UCSD-AML1 (cell line): ENCODE data around the gene BAD.
A peak's percentile ranks its signal among the peaks of the same experiment; 100 is the strongest.

Experiments
- DNase-seq: peaks from one replicate; lab custom pipeline; 2025; ENCODE audit not compliant: unreplicated experiment; lab: John Stamatoyannopoulos, UW

The BAD gene

DNA sequence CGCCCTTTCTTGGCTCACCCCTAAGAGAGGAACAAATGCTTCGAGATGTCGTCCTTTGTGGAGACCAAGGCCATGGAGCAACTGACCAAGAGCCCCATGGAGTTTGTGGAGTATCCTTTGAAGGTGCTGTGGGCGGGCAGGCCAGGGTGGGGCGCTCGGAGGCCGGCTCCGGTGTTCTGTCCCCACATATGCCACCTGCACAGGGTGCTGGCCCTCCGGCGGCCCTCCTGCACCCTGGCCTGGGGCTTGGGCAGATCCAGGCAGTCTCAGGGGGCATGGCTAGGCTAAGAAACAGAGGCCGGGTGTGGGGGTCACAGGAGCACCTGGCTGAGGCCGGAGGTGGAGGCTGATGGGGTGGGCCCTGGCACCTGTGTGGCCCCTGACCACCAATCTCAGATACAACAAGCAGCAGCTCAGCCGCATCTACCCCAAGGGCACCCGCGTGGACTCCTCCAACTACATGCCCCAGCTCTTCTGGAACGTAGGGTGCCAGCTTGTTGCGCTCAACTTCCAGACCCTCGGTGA lies 22.8 kb downstream of the BAD start:
- DNase-seq = no peak

GRCh38 chr11:64260147-64260708 lies 24.2 kb downstream of the BAD start:
- DNase-seq = no peak

DNA sequence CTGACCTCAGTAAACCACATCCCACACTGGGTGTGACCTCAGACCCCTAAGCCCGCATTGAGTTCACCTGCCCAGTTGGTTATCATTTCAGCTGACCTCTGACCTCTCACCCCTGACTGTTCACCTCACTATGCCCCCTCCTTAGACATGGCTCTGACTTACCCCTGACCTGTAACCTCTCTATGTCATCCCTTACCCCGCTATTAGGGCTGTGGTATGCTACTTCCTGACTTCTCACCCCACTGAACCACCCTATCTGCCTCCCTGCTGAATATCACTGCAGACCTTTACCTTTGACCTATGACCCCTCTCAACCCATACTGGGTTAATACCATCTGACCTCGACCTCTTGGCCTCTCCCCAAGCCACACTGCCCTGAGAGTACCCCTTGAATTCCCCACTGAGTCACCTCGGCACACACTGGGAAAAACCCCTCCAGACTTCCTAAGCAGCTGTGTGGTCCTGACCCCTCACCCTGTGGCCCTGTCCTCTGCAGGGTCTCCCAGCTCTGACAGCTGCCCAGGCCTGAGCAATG lies 24.9 kb downstream of the BAD start:
- DNase-seq = no peak

- DNase-seq = no peak
Measured at GRCh38 chr11:64258946-64259532, 25.4 kb downstream of the BAD start.

GRCh38 chr11:64258356-64258755 lies 26.1 kb downstream of the BAD start:
- no peak for DNase-seq

DNA sequence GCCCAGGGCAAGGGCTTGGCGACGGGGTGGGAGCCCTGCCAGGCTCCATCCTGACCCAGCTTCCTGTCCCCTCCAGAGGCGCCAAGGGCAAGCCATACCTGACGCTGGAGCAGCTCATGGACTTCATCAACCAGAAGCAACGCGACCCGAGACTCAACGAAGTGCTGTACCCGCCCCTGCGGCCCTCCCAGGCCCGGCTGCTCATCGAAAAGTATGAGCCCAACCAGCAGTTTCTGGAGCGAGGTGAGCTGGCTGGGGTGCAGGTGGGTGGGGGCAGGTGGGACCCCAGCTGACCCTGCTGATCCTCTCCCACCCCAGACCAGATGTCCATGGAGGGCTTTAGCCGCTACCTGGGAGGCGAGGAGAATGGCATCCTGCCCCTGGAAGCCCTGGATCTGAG lies 28.2 kb downstream of the BAD start:
- DNase-seq = no peak

- no peak for DNase-seq
Measured at GRCh38 chr11:64255135-64256128, 29.0 kb downstream of the BAD start.

GRCh38 chr11:64254326-64254725 lies 30.1 kb downstream of the BAD start:
- DNase-seq = no peak

DNA sequence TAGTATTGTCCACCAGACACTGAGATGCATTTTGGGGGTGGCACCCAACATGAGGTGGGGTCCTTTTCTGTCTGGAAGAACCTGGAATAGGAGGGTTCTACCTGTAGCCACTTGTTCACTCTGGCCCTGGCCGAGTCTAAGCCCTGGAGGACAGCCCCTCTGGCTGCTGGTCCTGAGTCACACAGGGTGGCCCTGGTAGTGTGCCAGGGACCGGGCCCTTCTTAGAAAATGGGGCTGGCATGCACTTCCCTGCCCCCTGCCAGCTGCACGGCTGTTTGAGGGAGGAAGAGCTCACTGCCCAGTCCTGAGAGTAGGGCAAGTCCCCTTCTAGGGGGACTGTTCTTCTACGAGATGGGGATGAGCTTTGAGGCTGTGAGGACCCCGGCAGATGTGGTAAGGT lies 31.0 kb downstream of the BAD start:
- no peak for DNase-seq

- no peak for DNase-seq
Measured at GRCh38 chr11:64253043-64253442, 31.4 kb downstream of the BAD start.

GRCh38 chr11:64252003-64252872 lies 32.2 kb downstream of the BAD start:
- peak; percentile 51 for DNase-seq

- DNase-seq = no peak
Measured at GRCh38 chr11:64251753-64252002, 32.8 kb downstream of the BAD start.

DNA sequence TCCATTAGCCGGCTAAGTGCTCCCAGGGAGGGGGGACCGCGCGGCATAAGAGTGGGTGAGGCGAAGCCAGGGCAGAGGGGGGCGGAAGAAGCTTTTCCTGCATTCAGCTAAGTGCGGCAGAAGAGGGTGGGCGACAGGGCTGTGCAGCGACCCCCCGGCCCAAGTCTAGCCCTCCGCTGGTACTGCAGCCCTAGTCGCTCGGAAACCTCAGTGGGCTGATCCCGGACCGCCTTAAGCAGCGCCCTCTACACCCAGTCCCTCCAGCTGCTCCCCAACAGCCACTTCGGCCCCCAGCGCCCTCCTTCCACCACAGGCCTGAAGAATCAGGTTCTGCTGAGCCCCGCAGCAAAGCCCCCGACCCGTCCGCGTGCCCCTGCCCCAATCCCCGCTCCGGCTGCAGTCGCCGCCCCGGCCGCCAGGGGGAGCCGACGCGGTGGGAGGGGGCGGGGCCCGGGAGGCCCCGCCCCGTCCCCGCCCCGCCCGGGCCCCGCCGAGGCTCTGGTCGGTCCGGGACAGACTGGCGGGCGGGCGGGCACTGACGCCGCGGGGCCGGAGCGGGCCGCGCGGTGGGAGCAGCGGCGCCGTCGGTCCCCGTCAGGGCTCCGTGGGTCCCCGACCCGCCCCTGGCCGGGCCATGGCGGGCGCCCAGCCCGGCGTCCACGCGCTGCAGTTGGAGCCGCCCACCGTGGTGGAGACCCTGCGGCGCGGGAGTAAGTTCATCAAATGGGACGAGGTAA lies 33.3 kb downstream of the BAD start, which contains the start of gene PLCB3:
Gene PLCB3 (plus strand): TSS at position 515 of the 737 bp plus-strand sequence. CDS start 120 bp downstream, at position 635.
- DNase-seq = peak; percentile 76

GRCh38 chr11:64250415-64251015 lies 34.0 kb downstream of the BAD start:
- no peak for DNase-seq

DNA sequence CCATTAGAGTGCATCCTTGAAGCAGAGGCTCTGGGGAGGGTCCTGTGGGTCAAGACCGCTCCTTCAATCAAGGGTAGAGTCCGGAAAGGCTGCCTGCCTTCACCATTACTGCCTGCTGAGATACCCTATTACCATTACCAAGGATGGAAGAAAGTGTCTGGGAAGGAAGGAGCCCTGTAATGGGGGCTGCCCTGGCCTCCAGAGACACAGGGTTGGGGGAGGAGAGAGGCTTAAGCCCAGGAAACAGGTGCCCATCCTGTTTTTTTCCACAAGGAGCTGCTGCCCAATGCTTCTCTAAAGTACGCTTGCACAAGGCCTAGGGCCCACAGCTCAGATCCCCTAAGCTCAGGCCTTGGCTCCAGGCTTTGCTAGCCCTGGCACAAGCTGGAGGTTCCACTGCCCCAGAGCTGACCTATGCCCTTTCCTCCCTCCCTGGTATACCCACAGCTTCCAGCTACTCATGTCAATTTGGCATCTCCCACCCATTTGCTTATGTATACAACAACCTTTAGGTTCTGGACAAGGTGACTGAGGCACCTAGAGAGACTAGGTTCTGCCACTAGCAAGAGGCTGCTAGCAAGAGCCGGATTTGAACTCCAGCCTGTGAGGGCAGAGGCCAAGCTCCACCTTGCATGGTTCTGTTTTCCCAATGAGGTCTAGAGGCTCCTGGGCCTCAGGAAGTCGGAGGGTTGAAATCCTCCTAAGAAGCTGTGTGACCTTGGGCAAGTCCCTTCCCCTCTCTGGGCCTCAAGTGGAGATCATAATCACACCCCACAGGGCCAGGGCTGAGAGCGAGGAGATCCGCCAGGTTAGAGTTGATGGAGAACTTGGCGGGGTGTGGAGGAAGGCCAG lies 34.7 kb downstream of the BAD start:
- DNase-seq = peak; percentile 43

- no peak for DNase-seq
Measured at GRCh38 chr11:64249038-64249437, 35.4 kb downstream of the BAD start.

- DNase-seq = no peak
Measured at GRCh38 chr11:64248578-64248977, 35.9 kb downstream of the BAD start.

GRCh38 chr11:64247729-64248531 lies 36.5 kb downstream of the BAD start:
- DNase-seq = no peak
